Frontal cortex (tissue), 4 donors: ENCODE measurements around the gene RIPPLY1. TPM values are rescaled to one million over a fixed set of nuclear protein-coding genes. Genes with fewer than 3 reads are reported as not detected.

ENCODE experiments used
- DNase-seq, 2 donors: peaks; one replicate each; pipeline ENCODE4 v3.0.0; 2012; ENCODE audit warnings: low spot score in 2 of 2
- FAIRE-seq: peaks from 2 replicates; lab custom pipeline; 2012; peaks lifted over from hg19 to GRCh38; lab: Jason Lieb, UNC
- total RNA-seq: library from RNA; depleted of rRNA; stranded (reverse); fragments of >200 nt; gene quantifications from one replicate; pipeline ENCODE4 v1.2.3, GENCODE V29; 2014
- donor health status: control.
- donor health status: control.
- donor health status: control.

The RIPPLY1 gene
- total RNA-seq, 1 donor from 2014 or later: not detected

DNA sequence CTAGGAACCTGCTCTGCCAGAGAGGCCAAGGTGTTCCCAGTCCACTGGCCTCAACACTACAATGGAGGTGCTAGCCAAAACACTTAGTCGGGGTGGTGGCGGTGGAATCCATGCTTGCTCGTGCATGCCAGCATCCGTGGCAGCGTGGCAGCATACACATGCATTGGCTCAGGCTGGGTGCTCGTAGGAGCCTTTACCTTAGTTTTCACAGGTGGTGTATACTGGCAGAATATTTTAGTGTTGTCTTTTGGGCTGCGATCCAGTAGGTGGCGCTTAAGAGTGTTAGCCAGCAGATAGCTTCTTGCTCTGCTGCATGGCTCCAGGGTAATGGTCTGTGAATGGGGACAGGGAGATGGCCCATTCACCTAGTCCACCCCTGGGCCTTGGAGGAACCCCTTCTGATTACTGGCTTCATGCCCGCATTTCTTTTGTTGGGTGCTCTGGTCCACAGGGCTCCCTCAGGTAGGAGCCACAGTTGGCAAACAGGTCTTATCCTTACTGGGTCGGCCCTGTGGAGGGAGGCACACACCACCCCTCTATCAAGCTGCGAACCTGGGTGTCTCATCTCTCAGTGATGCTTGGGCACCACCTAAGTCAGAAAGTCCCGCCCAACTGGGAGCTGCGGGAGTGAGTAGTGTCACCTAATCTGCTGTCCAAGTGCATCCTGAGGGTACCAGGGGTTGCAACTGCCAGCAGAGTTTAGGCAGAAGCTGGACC, 40.0 kb downstream of the RIPPLY1 start:
- no peak for DNase-seq
- FAIRE-seq: no peak

Other genes starting within 250 kb of the RIPPLY1 start
- 1.6 TPM for gene RNF128, start 176.6 kb downstream of the RIPPLY1 start, total RNA-seq
- gene TBC1D8B, start 100.7 kb downstream of the RIPPLY1 start, total RNA-seq: 0.41 TPM
- gene CLDN2, start 17.1 kb upstream of the RIPPLY1 start, total RNA-seq: not detected
- 4.1 TPM for gene MORC4, start 96.9 kb upstream of the RIPPLY1 start, total RNA-seq
- gene RBM41, start 215.5 kb upstream of the RIPPLY1 start, total RNA-seq: 20.4 TPM